Measurements from ENCODE around the gene CTNND2.

DNA sequence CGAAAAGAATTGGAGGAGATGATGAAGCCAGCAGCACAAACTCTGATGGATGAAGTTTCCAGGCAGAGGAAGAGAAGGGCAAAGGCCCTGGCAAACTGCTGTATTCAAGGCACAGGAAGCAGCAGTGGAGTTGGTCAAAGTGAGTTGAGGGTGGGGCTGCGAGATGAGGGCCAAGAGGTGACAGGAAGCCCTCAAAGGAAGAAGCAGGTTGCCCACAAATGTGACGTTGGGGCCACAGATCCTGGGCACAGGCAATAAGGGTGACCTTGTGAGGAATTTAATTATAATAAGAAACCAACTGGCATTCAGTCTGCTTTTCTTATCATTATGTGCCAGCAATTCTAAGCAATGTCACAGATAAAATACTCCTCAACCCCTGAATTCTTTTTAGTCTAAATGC lies 261.8 kb downstream of the CTNND2 start:
- TF ChIP-seq, protein P1, sequence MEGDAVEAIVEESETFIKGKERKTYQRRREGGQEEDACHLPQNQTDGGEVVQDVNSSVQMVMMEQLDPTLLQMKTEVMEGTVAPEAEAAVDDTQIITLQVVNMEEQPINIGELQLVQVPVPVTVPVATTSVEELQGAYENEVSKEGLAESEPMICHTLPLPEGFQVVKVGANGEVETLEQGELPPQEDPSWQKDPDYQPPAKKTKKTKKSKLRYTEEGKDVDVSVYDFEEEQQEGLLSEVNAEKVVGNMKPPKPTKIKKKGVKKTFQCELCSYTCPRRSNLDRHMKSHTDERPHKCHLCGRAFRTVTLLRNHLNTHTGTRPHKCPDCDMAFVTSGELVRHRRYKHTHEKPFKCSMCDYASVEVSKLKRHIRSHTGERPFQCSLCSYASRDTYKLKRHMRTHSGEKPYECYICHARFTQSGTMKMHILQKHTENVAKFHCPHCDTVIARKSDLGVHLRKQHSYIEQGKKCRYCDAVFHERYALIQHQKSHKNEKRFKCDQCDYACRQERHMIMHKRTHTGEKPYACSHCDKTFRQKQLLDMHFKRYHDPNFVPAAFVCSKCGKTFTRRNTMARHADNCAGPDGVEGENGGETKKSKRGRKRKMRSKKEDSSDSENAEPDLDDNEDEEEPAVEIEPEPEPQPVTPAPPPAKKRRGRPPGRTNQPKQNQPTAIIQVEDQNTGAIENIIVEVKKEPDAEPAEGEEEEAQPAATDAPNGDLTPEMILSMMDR (IDR thresholded peaks at IDR 0.05) = no peak
- no peak for TF ChIP-seq EZH2 (IDR thresholded peaks at IDR 0.05)
